GM12878 (cell line): ENCODE results near the gene LIMS2.

Experiments
- CBX3 ChIP-seq: fragments of 200-600 bp; sonication (generic); IDR thresholded peaks from 2 replicates; pipeline ENCODE4 v1.6.1; 2016; ENCODE audit warnings: low read depth, borderline replicate concordance
- CTCF ChIP-seq, 3 experiments: IDR thresholded peaks in 2 of 3; conservative IDR thresholded peaks in 1 of 3; 2 replicates each; pipeline ENCODE4 v1.5.1; 2011; ENCODE audit warnings: low read depth in 3 of 3, low read length in 3 of 3, mild to moderate bottlenecking in 3 of 3, control low read depth in 2 of 3, moderate library complexity in 2 of 3, inconsistent platforms in 1 of 3, mixed read lengths in 1 of 3; ENCODE audit not compliant: control insufficient read depth in 2 of 3, insufficient read depth in 1 of 3; ENCODE audit errors: extremely low read depth in 1 of 3
- EED ChIP-seq: sonication (generic); IDR thresholded peaks from 2 replicates; pipeline ENCODE4 v1.6.1; 2016; ENCODE audit warnings: antibody characterized with exemption, low read depth
- EP300 ChIP-seq, 2 experiments: fragments of 150-350 bp in 1 of 2; IDR thresholded peaks; 2 replicates each; pipeline ENCODE4 v1.6.1; 2011 to 2012; ENCODE audit warnings: low read depth in 2 of 2, low read length in 2 of 2, borderline replicate concordance in 1 of 2, improper control_type of control experiment in 1 of 2, inconsistent platforms in 1 of 2; ENCODE audit not compliant: control insufficient read depth in 1 of 2
- EZH2 ChIP-seq: IDR thresholded peaks from 2 replicates; pipeline ENCODE4 v1.6.1; 2012; ENCODE audit warnings: low read depth, mild to moderate bottlenecking, control low read depth, inconsistent platforms, low read length, borderline replicate concordance; ENCODE audit not compliant: control insufficient read depth
- KAT2A ChIP-seq: conservative IDR thresholded peaks from 2 replicates; pipeline ENCODE4 v1.6.1; 2011; ENCODE audit warnings: low read depth, low read length; ENCODE audit not compliant: control insufficient read depth
- NR2C2 ChIP-seq: IDR thresholded peaks from 2 replicates; pipeline ENCODE4 v1.6.1; 2011; ENCODE audit warnings: borderline replicate concordance, low read depth; ENCODE audit not compliant: control insufficient read depth, insufficient read length
- POLR2A ChIP-seq: IDR thresholded peaks from 2 replicates; pipeline ENCODE4 v1.6.1; 2011; ENCODE audit warnings: low read depth, mild to moderate bottlenecking, low read length
- SRF ChIP-seq, 2 experiments: IDR thresholded peaks; 2 replicates each; pipeline ENCODE4 v1.6.1; 2011; ENCODE audit warnings: low read depth in 2 of 2, low read length in 2 of 2, mild to moderate bottlenecking in 1 of 2, moderate library complexity in 1 of 2
- SUZ12 ChIP-seq: fragments of 200-600 bp; sonication (generic); IDR thresholded peaks from one replicate; pipeline ENCODE4 v1.6.1; 2018; ENCODE audit warnings: antibody characterized with exemption, mild to moderate bottlenecking; ENCODE audit not compliant: unreplicated experiment
- YY1 ChIP-seq: IDR thresholded peaks from 2 replicates; pipeline ENCODE4 v1.6.1; 2011; ENCODE audit warnings: low read depth, mild to moderate bottlenecking, low read length
- ZNF24 ChIP-seq: fragments of 450-650 bp; IDR thresholded peaks from 2 replicates; pipeline ENCODE4 v1.6.1; 2017; ENCODE audit warnings: antibody characterized with exemption, mild to moderate bottlenecking

GRCh38 chr2:127622561-127623387 lies 52.6 kb downstream of the LIMS2 start:
- no peak for TF ChIP-seq POLR2A
- TF ChIP-seq EED: no peak
- TF ChIP-seq EP300 (IDR thresholded peaks at IDR 0.05; ENCODE audit: borderline replicate concordance in 1 of 2, control insufficient read depth in 1 of 2, low read depth in 2 of 2, low read length in 2 of 2): no peak
- no peak for TF ChIP-seq CBX3
- no peak for TF ChIP-seq SUZ12
- no peak for TF ChIP-seq SRF (IDR thresholded peaks at IDR 0.05; ENCODE audit: low read depth in 2 of 2, low read length in 2 of 2)
- no peak for TF ChIP-seq YY1
- no peak for TF ChIP-seq ZNF24
- no peak for TF ChIP-seq CTCF (IDR thresholded peaks at IDR 0.05 in 2 of 3, conservative IDR thresholded peaks at IDR 0.05 in 1 of 3; ENCODE audit: control insufficient read depth in 2 of 3, extremely low read depth in 1 of 3, insufficient read depth in 1 of 3, low read depth in 3 of 3, low read length in 3 of 3)
- no peak for TF ChIP-seq KAT2A
- TF ChIP-seq EZH2: no peak
- TF ChIP-seq NR2C2: no peak
